OCI-LY7 (cell line): ENCODE measurements around the gene HSD17B11. TPM values are rescaled to one million over a fixed set of nuclear protein-coding genes. Genes with fewer than 3 reads are reported as not detected.
A peak's percentile ranks its signal among the peaks of the same experiment; 100 is the strongest.
"Not testable (repeated sequence)": the region's sequence is repeated elsewhere in the genome, so short reads cannot be mapped to it uniquely, and the experiment has no call there.

Experiments used
- BruUV-seq: library from RNA; stranded (reverse); fragments of 400-500 nt; replicated peaks from 2 replicates; lab custom pipeline; 2021; lab: Mats Ljungman, UMichigan
- CTCF ChIA-PET: fragments of 300-600 bp; sonication (Branson Sonifier 250); formaldehyde crosslinking; loops from one replicate; lab custom pipeline; 2022; ENCODE audit warnings: antibody characterized with exemption; ENCODE audit not compliant: unreplicated experiment; lab: Charles Lee
- POLR2A ChIA-PET: fragments of 300-600 bp; sonication (Branson Sonifier 250); formaldehyde crosslinking; loops from one replicate; lab custom pipeline; 2022; ENCODE audit warnings: antibody characterized with exemption; lab: Charles Lee
- DNase-seq: peaks from one replicate; pipeline ENCODE4 v3.0.0-alpha.2; 2015; ENCODE audit warnings: low spot score
- H2AFZ ChIP-seq: fragments of 200-600 bp; sonication (generic), shearing (Covaris generic); 2 replicates; pipeline ENCODE4 v1.6.1; 2014; ENCODE audit warnings: mild to moderate bottlenecking, antibody characterized with exemption, low read length, moderate library complexity
- H3K27ac ChIP-seq: fragments of 200-600 bp; sonication (generic); 2 replicates; pipeline ENCODE4 v1.5.1; 2014; ENCODE audit warnings: mixed run types, low read depth, mild to moderate bottlenecking, moderate library complexity, low read length, inconsistent platforms; ENCODE audit not compliant: poor library complexity, severe bottlenecking
- H3K36me3 ChIP-seq: fragments of 200-600 bp; sonication (generic); 2 replicates; pipeline ENCODE4 v1.6.1; 2014; ENCODE audit warnings: mild to moderate bottlenecking, antibody characterized with exemption, low read length, moderate library complexity, mixed read lengths; ENCODE audit not compliant: insufficient read depth
- H3K4me1 ChIP-seq: fragments of 200-600 bp; sonication (generic); 2 replicates; pipeline ENCODE4 v1.5.1; 2014; ENCODE audit warnings: mild to moderate bottlenecking, low read length; ENCODE audit not compliant: insufficient read depth, poor library complexity, severe bottlenecking
- H3K4me2 ChIP-seq: fragments of 200-600 bp; sonication (generic); 2 replicates; pipeline ENCODE4 v1.6.1; 2014; ENCODE audit warnings: mild to moderate bottlenecking, low read length
- H3K4me3 ChIP-seq: fragments of 200-600 bp; sonication (generic); 2 replicates; pipeline ENCODE4 v1.5.1; 2014; ENCODE audit warnings: mild to moderate bottlenecking, low read depth, low read length; ENCODE audit not compliant: poor library complexity, severe bottlenecking
- H3K79me2 ChIP-seq: fragments of 200-600 bp; sonication (generic); 2 replicates; pipeline ENCODE4 v1.6.1; 2016; ENCODE audit warnings: low read depth, mild to moderate bottlenecking, low read length, moderate library complexity, mixed read lengths; ENCODE audit not compliant: insufficient read depth
- H3K9me2 ChIP-seq: fragments of 200-600 bp; sonication (generic); 2 replicates; pipeline ENCODE4 v1.6.1; 2016; ENCODE audit warnings: mild to moderate bottlenecking, low read length, mixed read lengths; ENCODE audit not compliant: insufficient read depth
- H3K9me3 ChIP-seq: fragments of 200-600 bp; sonication (generic); 2 replicates; pipeline ENCODE4 v1.6.1; 2014; ENCODE audit warnings: mild to moderate bottlenecking, mixed run types, low read length, mixed read lengths
- H4K20me1 ChIP-seq: fragments of 200-600 bp; sonication (generic); 2 replicates; pipeline ENCODE4 v1.6.1; 2014; ENCODE audit warnings: mild to moderate bottlenecking, antibody characterized with exemption, low read length, moderate library complexity, mixed read lengths; ENCODE audit not compliant: insufficient read depth
- CTCF ChIP-seq: fragments of 200-600 bp; sonication (generic); conservative IDR thresholded peaks from 2 replicates; pipeline ENCODE4 v1.5.1; 2014; ENCODE audit warnings: mild to moderate bottlenecking, antibody characterized with exemption, low read length, moderate library complexity, mixed read lengths
- EZH2phosphoT487 ChIP-seq: fragments of 200-600 bp; sonication (generic); IDR thresholded peaks from 2 replicates; pipeline ENCODE4 v1.6.1; 2018; ENCODE audit warnings: low read depth, borderline replicate concordance, mild to moderate bottlenecking, mixed run types, antibody characterized with exemption, low read length, moderate library complexity, mixed read lengths
- intact Hi-C: fragments of 100-400 bp; cut with micrococcal nuclease; formaldehyde crosslinking; loops from one replicate; pipeline ENCODE4 v1.10.0; 2022; ENCODE audit not compliant: unreplicated experiment
- total RNA-seq, 2 experiments: library from RNA; depleted of rRNA in 1 of 2; stranded (reverse); fragments of >200 nt in 1 of 2; shearing (Covaris generic) in 1 of 2; gene quantifications; 2 replicates each; pipeline ENCODE4 v1.2.3, GENCODE V29; 2014 to 2022

HSD17B11 gene
- total RNA-seq, 2 experiments from 2014 or later = 8.7 to 9.0 TPM

GRCh38 chr4:87406462-87406861 is 15.5 kb upstream of the HSD17B11 start:
- intact Hi-C loops = no loop called here
- no peaks in the 10 kb centered on the region for H3K79me2 ChIP-seq
- ChIA-PET CTCF (no interaction called here), POLR2A (interaction anchor here (0.8 to 2.6 kb wide), 6 partner anchors 11 to 61 kb away, joined by 3 to 11 read pairs (median 5); partner anchors contain the start of genes HSD17B11 and NUDT9)
- BruUV-seq = no TSS peak
- H3K27ac ChIP-seq = no peak overlapping the region
- H3K4me2 ChIP-seq = peak overlapping the region; percentile 37; the same call in 1 of the 2 replicates
- 0 out of 2 replicates have a peak, but pooled peaks cover 14% of the 10 kb centered on the region for H3K9me3 ChIP-seq
- DNase-seq = peak; percentile 37
- H3K36me3 ChIP-seq = no peaks in the 10 kb centered on the region
- H3K9me2 ChIP-seq = no peaks in the 10 kb centered on the region
- H3K4me1 ChIP-seq = peaks cover 7% of the 10 kb centered on the region
- no peak overlapping the region for H3K4me3 ChIP-seq
- peak overlapping the region; percentile 87 for H2AFZ ChIP-seq
- TF ChIP-seq CTCF = no peak
- no peak for TF ChIP-seq EZH2phosphoT487
- no peaks in the 10 kb centered on the region for H4K20me1 ChIP-seq

GRCh38 chr4:87405211-87405820 is 14.3 kb upstream of the HSD17B11 start:
- no peak overlapping the region for H3K27ac ChIP-seq
- H3K79me2 ChIP-seq = no peaks in the 10 kb centered on the region
- H3K4me1 ChIP-seq = peaks cover 7% of the 10 kb centered on the region
- no peak overlapping the region for H3K4me2 ChIP-seq
- ChIA-PET POLR2A (no interaction called here), CTCF (no interaction called here)
- no peak for DNase-seq
- no peak overlapping the region for H2AFZ ChIP-seq
- no peak overlapping the region for H3K4me3 ChIP-seq
- no peaks in the 10 kb centered on the region for H3K36me3 ChIP-seq
- intact Hi-C loops = no loop called here
- 0 out of 2 replicates have a peak, but pooled peaks cover 14% of the 10 kb centered on the region for H3K9me3 ChIP-seq
- TF ChIP-seq CTCF (no peak), EZH2phosphoT487 (no peak)
- no TSS peak for BruUV-seq
- no peaks in the 10 kb centered on the region for H3K9me2 ChIP-seq
- H4K20me1 ChIP-seq = no peaks in the 10 kb centered on the region

GRCh38 chr4:87403732-87404131 is 12.7 kb upstream of the HSD17B11 start:
- H3K4me3 ChIP-seq, H3K4me1 ChIP-seq, intact Hi-C loops, CTCF ChIA-PET, DNase-seq, H3K36me3 ChIP-seq, H4K20me1 ChIP-seq, H3K4me2 ChIP-seq, H3K27ac ChIP-seq, BruUV-seq, H3K79me2 ChIP-seq, H2AFZ ChIP-seq, H3K9me2 ChIP-seq: not testable (repeated sequence)
- POLR2A ChIA-PET = interaction anchor here (1.3 kb wide), 1 partner anchor 13 kb away, joined by 4 read pairs; the partner anchor contains the start of gene HSD17B11
- 0 out of 2 replicates have a peak, but pooled peaks cover 14% of the 10 kb centered on the region for H3K9me3 ChIP-seq
